CD4-positive, alpha-beta memory T cell (primary cell): ENCODE results near the gene GEMIN8. TPM values are rescaled to one million over a fixed set of nuclear protein-coding genes. Genes with fewer than 3 reads are reported as not detected.
A peak's percentile ranks its signal among the peaks of the same experiment; 100 is the strongest.

Experiments
- CTCF ChIA-PET: fragments of 350-600 bp; sonication (Branson Sonifier 250); formaldehyde crosslinking; loops from one replicate; lab custom pipeline; 2021; ENCODE audit warnings: inconsistent platforms; ENCODE audit not compliant: partially characterized antibody; lab: Charles Lee
- POLR2A ChIA-PET: fragments of 350-600 bp; sonication (Branson Sonifier 250); formaldehyde crosslinking; loops from one replicate; lab custom pipeline; 2021; ENCODE audit not compliant: partially characterized antibody; lab: Charles Lee
- DNase-seq, 5 donors: peaks; one replicate each; pipeline versions ENCODE4 v3.0.0 to v3.0.0-alpha.2; 2020 to 2022; ENCODE audit warnings: mixed read lengths in 1 of 5
- H3K27ac ChIP-seq: one replicate; pipeline ENCODE4 v1.7.0; 2013; ENCODE audit warnings: low read depth, low read length
- H3K27me3 ChIP-seq: 2 replicates; pipeline ENCODE4 v1.7.0; 2013; ENCODE audit warnings: mild to moderate bottlenecking, low read length, moderate library complexity; ENCODE audit not compliant: insufficient read depth
- H3K36me3 ChIP-seq: 2 replicates; pipeline ENCODE4 v1.7.0; 2013; ENCODE audit warnings: mild to moderate bottlenecking, low read length, moderate library complexity; ENCODE audit not compliant: insufficient read depth
- H3K4me1 ChIP-seq: 2 replicates; pipeline ENCODE4 v1.7.0; 2013; ENCODE audit warnings: mild to moderate bottlenecking, low read length, moderate library complexity; ENCODE audit not compliant: insufficient read depth
- H3K4me3 ChIP-seq, 2 donors: one replicate each; pipeline ENCODE4 v1.7.0; 2013; ENCODE audit warnings: low read length in 2 of 2, mild to moderate bottlenecking in 1 of 2
- H3K9me3 ChIP-seq, 2 donors: one replicate each; pipeline ENCODE4 v1.7.0; 2013; ENCODE audit warnings: low read length in 2 of 2, control low read depth in 1 of 2; ENCODE audit not compliant: control insufficient read depth in 1 of 2
- H3K27ac Mint-ChIP-seq, 7 donors: one replicate each; pipeline ENCODE4 v1.8.0; 2020 to 2021; ENCODE audit warnings: mixed read lengths in 7 of 7, mild to moderate bottlenecking in 6 of 7, inconsistent platforms in 3 of 7, moderate library complexity in 3 of 7
- H3K27me3 Mint-ChIP-seq, 2 donors: one replicate each; pipeline ENCODE4 v1.8.0; 2020 to 2021; ENCODE audit warnings: mixed read lengths in 2 of 2
- H3K36me3 Mint-ChIP-seq, 2 donors: one replicate each; pipeline ENCODE4 v1.8.0; 2020 to 2021; ENCODE audit warnings: mixed read lengths in 2 of 2, inconsistent platforms in 1 of 2, mild to moderate bottlenecking in 1 of 2
- H3K4me1 Mint-ChIP-seq, 4 donors: one replicate each; pipeline ENCODE4 v1.8.0; 2020 to 2021; ENCODE audit warnings: mixed read lengths in 4 of 4, mild to moderate bottlenecking in 1 of 4
- H3K4me3 Mint-ChIP-seq, 8 donors: one replicate each; pipeline ENCODE4 v1.8.0; 2020 to 2021; ENCODE audit warnings: mixed read lengths in 8 of 8, mild to moderate bottlenecking in 7 of 8, moderate library complexity in 6 of 8, inconsistent platforms in 3 of 8
- H3K9me3 Mint-ChIP-seq, 8 donors: one replicate each; pipeline ENCODE4 v1.8.0; 2020 to 2021; ENCODE audit warnings: mixed read lengths in 8 of 8, mild to moderate bottlenecking in 5 of 8, inconsistent platforms in 3 of 8, moderate library complexity in 1 of 8
- intact Hi-C: fragments of 100-400 bp; cut with micrococcal nuclease; formaldehyde crosslinking; loops from one replicate; pipeline ENCODE4 v1.15.1; 2023
- polyA plus RNA-seq, 2 donors: library from polyadenylated mRNA; unstranded; fragments of 300-500 nt; fragmentation: Illumina TruSeq; gene quantifications; one replicate each; pipeline ENCODE4 v1.2.3, GENCODE V29; 2021
- total RNA-seq, 2 experiments: library from RNA; stranded (reverse); gene quantifications; one replicate each; pipeline ENCODE4 v1.2.3, GENCODE V29; 2021

Gene GEMIN8
- total and polyA plus RNA-seq, 4 experiments from 2014 or later: 10.8 to 31.1 (median 19.6) TPM

- POLR2A ChIA-PET: no interaction called here
- Mint-ChIP-seq H3K9me3 (peaks cover 0 to 2% (median 0%) of the 10 kb centered on the region in 8 donors), H3K4me3 (no peak overlapping the region), H3K27me3 (peaks cover 5 to 7% of the 10 kb centered on the region in 2 donors), H3K4me1 (no peaks in the 10 kb centered on the region), H3K36me3 (no peaks in the 10 kb centered on the region), H3K27ac (no peak overlapping the region)
- H3K4me3 ChIP-seq: no peak overlapping the region
- H3K27me3 ChIP-seq: no peaks in the 10 kb centered on the region
- H3K27ac ChIP-seq: no peak overlapping the region
- H3K36me3 ChIP-seq: no peaks in the 10 kb centered on the region
- no peaks in the 10 kb centered on the region for H3K4me1 ChIP-seq
- intact Hi-C loops: no loop called here
- no peak for DNase-seq
- CTCF ChIA-PET: no interaction called here
- no peaks in the 10 kb centered on the region for H3K9me3 ChIP-seq
Observed at GRCh38 chrX:14056206-14056605, 26.5 kb upstream of the GEMIN8 start.

DNA sequence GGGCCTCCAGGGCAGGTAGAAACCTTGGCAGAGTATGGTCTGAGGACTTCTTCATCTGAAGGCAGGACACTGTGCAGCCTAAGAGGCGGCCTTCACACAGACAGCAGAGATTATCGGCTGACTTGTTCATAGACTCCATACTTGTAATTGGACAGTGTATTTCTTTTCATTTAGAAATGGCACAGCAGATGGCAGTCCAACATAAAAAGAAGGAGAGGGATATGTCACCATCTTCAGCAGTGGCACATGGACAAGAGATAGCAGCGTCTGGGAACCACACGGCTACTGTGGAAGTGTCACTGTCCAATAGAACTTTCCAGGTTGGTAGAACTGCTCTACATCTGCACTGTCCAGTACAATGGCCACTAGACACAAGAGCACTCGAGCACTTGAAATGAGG lies 21.7 kb upstream of the GEMIN8 start:
- H3K9me3 Mint-ChIP-seq: peaks cover 0 to 2% (median 0%) of the 10 kb centered on the region in 8 donors
- no peaks in the 10 kb centered on the region for H3K4me1 Mint-ChIP-seq
- DNase-seq: no peak
- intact Hi-C loops: no loop called here
- no peaks in the 10 kb centered on the region for H3K9me3 ChIP-seq
- no peaks in the 10 kb centered on the region for H3K4me1 ChIP-seq
- ChIA-PET CTCF (no interaction called here), POLR2A (no interaction called here)
- no peak overlapping the region for H3K4me3 Mint-ChIP-seq
- H3K36me3 Mint-ChIP-seq: no peaks in the 10 kb centered on the region
- no peak overlapping the region for H3K27ac Mint-ChIP-seq
- no peak overlapping the region for H3K27ac ChIP-seq
- no peaks in the 10 kb centered on the region for H3K27me3 ChIP-seq
- no peak overlapping the region for H3K4me3 ChIP-seq
- H3K36me3 ChIP-seq: no peaks in the 10 kb centered on the region
- peaks cover 6 to 7% of the 10 kb centered on the region in 2 donors for H3K27me3 Mint-ChIP-seq

DNA sequence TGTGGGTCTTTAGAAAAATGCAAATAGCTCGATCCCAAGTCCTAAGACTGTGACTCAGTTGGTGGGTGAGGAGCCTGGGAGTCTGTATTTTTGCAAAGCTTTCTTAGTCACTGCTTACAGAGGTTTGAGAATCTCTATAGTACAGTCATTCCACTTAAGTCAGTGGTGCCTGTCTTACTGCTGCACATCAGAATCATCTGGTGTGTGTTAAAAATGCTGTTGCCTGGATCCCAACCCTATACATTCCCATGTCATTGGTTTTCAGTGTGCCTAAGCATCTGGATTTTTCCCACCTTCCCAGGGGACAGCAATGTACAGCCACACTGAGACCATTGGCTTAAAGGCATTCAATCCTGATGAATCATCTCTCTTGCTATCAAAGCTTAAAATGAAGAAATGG lies 21.0 kb upstream of the GEMIN8 start:
- Mint-ChIP-seq H3K36me3 (no peaks in the 10 kb centered on the region), H3K9me3 (peaks cover 0 to 2% (median 0%) of the 10 kb centered on the region in 8 donors), H3K27me3 (peaks cover 6 to 7% of the 10 kb centered on the region in 2 donors), H3K4me3 (no peak overlapping the region), H3K4me1 (no peaks in the 10 kb centered on the region), H3K27ac (no peak overlapping the region)
- Histone ChIP-seq H3K36me3 (no peaks in the 10 kb centered on the region), H3K4me3 (no peak overlapping the region), H3K4me1 (no peaks in the 10 kb centered on the region), H3K9me3 (no peaks in the 10 kb centered on the region), H3K27ac (no peak overlapping the region), H3K27me3 (no peaks in the 10 kb centered on the region)
- DNase-seq: no peak
- ChIA-PET POLR2A (no interaction called here), CTCF (no interaction called here)
- intact Hi-C loops: no loop called here

- Mint-ChIP-seq H3K4me3 (no peak overlapping the region), H3K27ac (no peak overlapping the region), H3K27me3 (peaks cover 0 to 2% of the 10 kb centered on the region in 2 donors), H3K4me1 (no peaks in the 10 kb centered on the region), H3K36me3 (no peaks in the 10 kb centered on the region), H3K9me3 (no peaks in the 10 kb centered on the region)
- no peak overlapping the region for H3K4me3 ChIP-seq
- H3K36me3 ChIP-seq: no peaks in the 10 kb centered on the region
- H3K27me3 ChIP-seq: no peaks in the 10 kb centered on the region
- ChIA-PET POLR2A (no interaction called here), CTCF (interaction anchor here (7.2 kb wide), 1 partner anchor 1100 kb away, joined by 45 read pairs; no protein-coding TSS in a partner anchor)
- intact Hi-C loops: no loop called here
- no peak overlapping the region for H3K27ac ChIP-seq
- H3K9me3 ChIP-seq: no peaks in the 10 kb centered on the region
- DNase-seq: no peak
- no peaks in the 10 kb centered on the region for H3K4me1 ChIP-seq
Observed at GRCh38 chrX:14043209-14043608, 13.5 kb upstream of the GEMIN8 start.

DNA sequence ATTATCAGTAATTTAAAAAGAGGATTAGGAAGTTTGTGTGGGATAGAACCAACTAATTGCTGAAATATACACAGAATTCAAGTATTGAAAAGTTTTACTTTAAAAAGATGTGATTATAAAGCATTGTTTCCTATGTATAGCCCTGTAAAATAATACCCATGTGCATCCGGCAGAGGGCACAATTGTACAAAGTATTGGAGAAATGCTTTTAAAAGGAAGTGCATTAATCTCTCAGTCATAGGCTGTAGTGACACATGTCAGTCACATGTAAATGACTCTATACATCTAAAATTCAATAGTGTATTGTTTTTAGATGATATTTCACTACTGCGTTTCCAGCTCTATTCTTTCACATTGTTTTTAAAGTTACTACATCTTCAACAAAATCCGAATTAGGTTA lies 9.7 kb upstream of the GEMIN8 start:
- intact Hi-C loops: loop anchor here (1.0 to 10.0 kb wide), 3 partner anchors 1104 to 1245 kb away; partner anchors contain the start of gene PRPS2
- no peaks in the 10 kb centered on the region for H3K4me1 ChIP-seq
- DNase-seq: peak; percentile 59 to 68 (median 65)
- no peaks in the 10 kb centered on the region for H3K9me3 ChIP-seq
- no peaks in the 10 kb centered on the region for H3K36me3 ChIP-seq
- no peaks in the 10 kb centered on the region for H3K27me3 ChIP-seq
- H3K27me3 Mint-ChIP-seq: peaks cover 0 to 2% of the 10 kb centered on the region in 2 donors
- H3K4me3 ChIP-seq: no peak overlapping the region
- ChIA-PET CTCF (interaction anchor here (1.2 to 7.2 kb wide), 5 partner anchors 10 to 1204 kb away, joined by 3 to 45 read pairs (median 4); partner anchors contain the start of gene GEMIN8), POLR2A (interaction anchor here (1.0 kb wide), 1 partner anchor 9 kb away, joined by 4 read pairs; the partner anchor contains the start of gene GEMIN8)
- H3K27ac ChIP-seq: no peak overlapping the region
- no peaks in the 10 kb centered on the region for H3K36me3 Mint-ChIP-seq
- no peaks in the 10 kb centered on the region for H3K9me3 Mint-ChIP-seq
- H3K27ac Mint-ChIP-seq: no peak overlapping the region
- no peaks in the 10 kb centered on the region for H3K4me1 Mint-ChIP-seq
- H3K4me3 Mint-ChIP-seq: no peak overlapping the region

GRCh38 chrX:14038375-14039085 lies 8.8 kb upstream of the GEMIN8 start:
- H3K27me3 Mint-ChIP-seq: peaks cover 0 to 2% of the 10 kb centered on the region in 2 donors
- H3K27ac Mint-ChIP-seq: no peak overlapping the region
- H3K4me1 Mint-ChIP-seq: peaks cover 0 to 2% (median 0%) of the 10 kb centered on the region in 4 donors
- no peaks in the 10 kb centered on the region for H3K36me3 ChIP-seq
- no peaks in the 10 kb centered on the region for H3K27me3 ChIP-seq
- CTCF ChIA-PET: interaction anchor here (1.2 to 7.2 kb wide), 4 partner anchors 9 to 1204 kb away, joined by 3 to 45 read pairs (median 4); partner anchors contain the start of gene GEMIN8
- POLR2A ChIA-PET: interaction anchor here (1.0 kb wide), 1 partner anchor 9 kb away, joined by 4 read pairs; the partner anchor contains the start of gene GEMIN8
- H3K27ac ChIP-seq: no peak overlapping the region
- peaks cover 0 to under 1% (median 0%) of the 10 kb centered on the region in 8 donors for H3K9me3 Mint-ChIP-seq
- no peak overlapping the region for H3K4me3 ChIP-seq
- H3K9me3 ChIP-seq: no peaks in the 10 kb centered on the region
- no peak for DNase-seq
- no peaks in the 10 kb centered on the region for H3K36me3 Mint-ChIP-seq
- intact Hi-C loops: loop anchor here (1.0 to 10.0 kb wide), 3 partner anchors 1105 to 1244 kb away; partner anchors contain the start of gene PRPS2
- no peaks in the 10 kb centered on the region for H3K4me1 ChIP-seq
- H3K4me3 Mint-ChIP-seq: no peak overlapping the region

DNA sequence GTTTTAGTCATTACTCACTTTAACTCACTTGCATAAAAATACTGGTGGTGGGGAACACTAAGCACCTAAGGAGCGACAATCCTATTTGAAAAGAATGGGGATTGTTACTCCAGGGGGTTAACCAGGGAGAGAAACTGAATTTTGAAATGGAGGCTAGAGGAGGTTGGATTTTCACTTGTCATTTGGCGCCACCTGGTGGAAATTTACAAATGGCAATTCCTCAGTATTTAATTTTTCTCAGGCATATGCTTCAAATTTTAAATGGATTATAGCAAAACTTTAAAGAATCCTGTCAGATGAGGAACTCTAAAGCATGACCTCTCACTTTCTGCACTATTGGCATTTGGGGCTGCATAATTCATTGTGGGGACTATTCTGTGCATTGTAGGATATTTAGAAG lies 2.7 kb upstream of the GEMIN8 start:
- no peaks in the 10 kb centered on the region for H3K36me3 ChIP-seq
- H3K36me3 Mint-ChIP-seq: peaks cover 0 to 3% of the 10 kb centered on the region in 2 donors
- no peak overlapping the region for H3K4me3 ChIP-seq
- no peaks in the 10 kb centered on the region for H3K9me3 ChIP-seq
- H3K4me1 ChIP-seq: peaks cover 40% of the 10 kb centered on the region
- intact Hi-C loops: loop anchor here (1.0 to 10.0 kb wide), 7 partner anchors 282 to 1305 kb away; partner anchors contain the start of genes FANCB, MOSPD2, PIGA and PRPS2
- POLR2A ChIA-PET: interaction anchor here (0.6 to 1.8 kb wide), 4 partner anchors 282 to 525 kb away, joined by 3 to 10 read pairs (median 4); partner anchors contain the start of genes OFD1, TCEANC and TRAPPC2
- CTCF ChIA-PET: interaction anchor here (0.7 to 2.8 kb wide), 10 partner anchors 277 to 530 kb away, joined by 3 to 57 read pairs (median 4); no protein-coding TSS in a partner anchor
- peak; percentile 36 to 72 (median 70) for DNase-seq
- no peak overlapping the region for H3K4me3 Mint-ChIP-seq
- peaks cover 18 to 41% (median 32%) of the 10 kb centered on the region in 4 donors for H3K4me1 Mint-ChIP-seq
- H3K9me3 Mint-ChIP-seq: peaks cover 0 to 5% (median 0%) of the 10 kb centered on the region in 8 donors
- H3K27me3 ChIP-seq: no peaks in the 10 kb centered on the region
- no peak overlapping the region for H3K27ac ChIP-seq
- peaks cover 0 to 2% of the 10 kb centered on the region in 2 donors for H3K27me3 Mint-ChIP-seq
- H3K27ac Mint-ChIP-seq: peak overlapping the region; percentile 60 to 91 (median 88)
